MM.1S (cell line): ENCODE measurements around the gene MED27.

Experiments used
- DNase-seq: peaks from one replicate; pipeline ENCODE4 v3.0.0-alpha.2; 2015
- H2AFZ ChIP-seq: fragments of 300-600 bp; sonication (generic); 2 replicates; pipeline ENCODE4 v1.6.0; 2016; ENCODE audit warnings: antibody characterized with exemption, low read length
- H3F3A ChIP-seq: fragments of 300-600 bp; sonication (generic); 2 replicates; pipeline ENCODE4 v1.6.1; 2016; ENCODE audit warnings: mild to moderate bottlenecking, antibody characterized with exemption, low read length, moderate library complexity, mixed read lengths; ENCODE audit not compliant: insufficient read depth
- H3K27ac ChIP-seq: fragments of 300-600 bp; sonication (generic); 2 replicates; pipeline ENCODE4 v1.5.1; 2016; ENCODE audit warnings: mild to moderate bottlenecking, low read length
- H3K27me3 ChIP-seq: fragments of 300-600 bp; sonication (generic); replicated peaks from 2 replicates; pipeline ENCODE4 v1.6.0; 2016; ENCODE audit warnings: low read length; ENCODE audit not compliant: insufficient read depth
- H3K36me3 ChIP-seq: fragments of 300-600 bp; sonication (generic); replicated peaks from 2 replicates; pipeline ENCODE4 v1.6.1; 2016; ENCODE audit warnings: mild to moderate bottlenecking, low read length, mixed read lengths; ENCODE audit not compliant: insufficient read depth
- H3K4me1 ChIP-seq: fragments of 300-600 bp; sonication (generic); 2 replicates; pipeline ENCODE4 v1.6.1; 2016; ENCODE audit warnings: low read length, mixed read lengths
- H3K4me2 ChIP-seq: fragments of 300-600 bp; sonication (generic); 2 replicates; pipeline ENCODE4 v1.6.0; 2016; ENCODE audit warnings: low read depth, low read length
- H3K4me3 ChIP-seq: fragments of 300-600 bp; sonication (generic); 2 replicates; pipeline ENCODE4 v1.5.1; 2016; ENCODE audit warnings: low read length, mixed read lengths
- H3K79me2 ChIP-seq: fragments of 300-600 bp; sonication (generic); 2 replicates; pipeline ENCODE4 v1.6.1; 2016; ENCODE audit warnings: mixed run types, low read length, mixed read lengths
- H3K9ac ChIP-seq: fragments of 300-600 bp; sonication (generic); 2 replicates; pipeline ENCODE4 v1.6.1; 2016; ENCODE audit warnings: low read length, mixed read lengths
- H3K9me2 ChIP-seq: fragments of 300-600 bp; sonication (generic); replicated peaks from 2 replicates; pipeline ENCODE4 v1.6.1; 2016; ENCODE audit warnings: mild to moderate bottlenecking, low read length, mixed read lengths; ENCODE audit not compliant: insufficient read depth
- H3K9me3 ChIP-seq: fragments of 300-600 bp; sonication (generic); replicated peaks from 2 replicates; pipeline ENCODE4 v1.6.1; 2016; ENCODE audit warnings: mild to moderate bottlenecking, low read length, mixed read lengths; ENCODE audit not compliant: insufficient read depth
- H4K20me1 ChIP-seq: fragments of 300-600 bp; sonication (generic); 2 replicates; pipeline ENCODE4 v1.6.1; 2016; ENCODE audit warnings: mild to moderate bottlenecking, low read length, moderate library complexity, mixed read lengths; ENCODE audit not compliant: insufficient read depth
- CTCF ChIP-seq: fragments of 300-600 bp; sonication (generic); IDR thresholded peaks from 2 replicates; pipeline ENCODE4 v1.5.1; 2016; ENCODE audit warnings: antibody characterized with exemption, low read length, mixed read lengths
- EZH2 ChIP-seq: fragments of 300-600 bp; sonication (generic); optimal IDR thresholded peaks from 2 replicates; pipeline ENCODE3; 2017; ENCODE audit warnings: low read depth, mild to moderate bottlenecking, antibody characterized with exemption, low read length, mixed read lengths
- EZH2phosphoT487 ChIP-seq: fragments of 300-600 bp; sonication (generic); IDR thresholded peaks from 2 replicates; pipeline ENCODE4 v1.6.1; 2018; ENCODE audit warnings: antibody characterized with exemption, low read length

Gene MED27

GRCh38 chr9:131831380-131832165, 248.1 kb downstream of the MED27 start:
- H3K9me3 ChIP-seq: no peaks in the 10 kb centered on the region
- peaks cover 99% of the 10 kb centered on the region for H3K27me3 ChIP-seq
- no peak overlapping the region for H3K9ac ChIP-seq
- H3K4me1 ChIP-seq: no peaks in the 10 kb centered on the region
- no peak overlapping the region for H3K4me2 ChIP-seq
- H4K20me1 ChIP-seq: no peaks in the 10 kb centered on the region
- TF ChIP-seq EZH2 (no peak), EZH2phosphoT487 (no peak), CTCF (no peak)
- H2AFZ ChIP-seq: no peak overlapping the region
- H3K36me3 ChIP-seq: no peaks in the 10 kb centered on the region
- DNase-seq: no peak
- H3K27ac ChIP-seq: no peak overlapping the region
- H3K4me3 ChIP-seq: no peak overlapping the region
- no peaks in the 10 kb centered on the region for H3F3A ChIP-seq
- H3K9me2 ChIP-seq: no peaks in the 10 kb centered on the region
- H3K79me2 ChIP-seq: no peaks in the 10 kb centered on the region

- Histone ChIP-seq H3K4me1 (no peaks in the 10 kb centered on the region), H3K36me3 (no peaks in the 10 kb centered on the region), H3K9ac (no peak overlapping the region), H3K4me3 (no peak overlapping the region), H3K9me3 (no peaks in the 10 kb centered on the region), H2AFZ (no peak overlapping the region), H4K20me1 (no peaks in the 10 kb centered on the region), H3K4me2 (no peak overlapping the region), H3K9me2 (no peaks in the 10 kb centered on the region), H3K79me2 (no peaks in the 10 kb centered on the region), H3F3A (no peaks in the 10 kb centered on the region), H3K27ac (no peak overlapping the region), H3K27me3 (peaks cover 99% of the 10 kb centered on the region)
- no peak for DNase-seq
- TF ChIP-seq EZH2 (no peak), EZH2phosphoT487 (no peak), CTCF (no peak)
These were observed 251.8 kb downstream of the MED27 start for GRCh38 chr9:131827821-131828369.

GRCh38 chr9:131826966-131827525, 252.6 kb downstream of the MED27 start:
- no peak overlapping the region for H3K9ac ChIP-seq
- H3K79me2 ChIP-seq: no peaks in the 10 kb centered on the region
- H3K9me2 ChIP-seq: no peaks in the 10 kb centered on the region
- H3K4me2 ChIP-seq: no peak overlapping the region
- no peak overlapping the region for H2AFZ ChIP-seq
- no peak overlapping the region for H3K27ac ChIP-seq
- no peaks in the 10 kb centered on the region for H3K4me1 ChIP-seq
- H3K36me3 ChIP-seq: no peaks in the 10 kb centered on the region
- H4K20me1 ChIP-seq: no peaks in the 10 kb centered on the region
- DNase-seq: no peak
- TF ChIP-seq EZH2 (no peak), EZH2phosphoT487 (no peak), CTCF (no peak)
- peaks cover 100% of the 10 kb centered on the region for H3K27me3 ChIP-seq
- no peaks in the 10 kb centered on the region for H3F3A ChIP-seq
- H3K9me3 ChIP-seq: no peaks in the 10 kb centered on the region
- no peak overlapping the region for H3K4me3 ChIP-seq
